Stimulated activated naive CD4-positive, alpha-beta T cell (primary cell): ENCODE measurements around the gene EML6.
"Not testable (repeated sequence)": the region's sequence is repeated elsewhere in the genome, so short reads cannot be mapped to it uniquely, and the experiment has no call there.

Experiments
- DNase-seq, 6 experiments: peaks; one replicate each; lab custom pipeline; 2025; lab: John Stamatoyannopoulos, UW

EML6 gene

GRCh38 chr2:54723131-54723995 is at the start of gene EML6:
Gene EML6, plus strand, starts transcription at chr2:54723662. Its CDS starts 1,400 bp downstream, at chr2:54725062.
- peak; percentile 95 to 98 (median 96) for DNase-seq

- no peak for DNase-seq
These were observed 48.2 kb upstream of the EML6 start for GRCh38 chr2:54675281-54675680.

- DNase-seq, result no peak
These were observed 47.7 kb upstream of the EML6 start for GRCh38 chr2:54675738-54676137.

- no peak for DNase-seq
These were observed 46.8 kb upstream of the EML6 start for GRCh38 chr2:54676656-54677055.

DNA sequence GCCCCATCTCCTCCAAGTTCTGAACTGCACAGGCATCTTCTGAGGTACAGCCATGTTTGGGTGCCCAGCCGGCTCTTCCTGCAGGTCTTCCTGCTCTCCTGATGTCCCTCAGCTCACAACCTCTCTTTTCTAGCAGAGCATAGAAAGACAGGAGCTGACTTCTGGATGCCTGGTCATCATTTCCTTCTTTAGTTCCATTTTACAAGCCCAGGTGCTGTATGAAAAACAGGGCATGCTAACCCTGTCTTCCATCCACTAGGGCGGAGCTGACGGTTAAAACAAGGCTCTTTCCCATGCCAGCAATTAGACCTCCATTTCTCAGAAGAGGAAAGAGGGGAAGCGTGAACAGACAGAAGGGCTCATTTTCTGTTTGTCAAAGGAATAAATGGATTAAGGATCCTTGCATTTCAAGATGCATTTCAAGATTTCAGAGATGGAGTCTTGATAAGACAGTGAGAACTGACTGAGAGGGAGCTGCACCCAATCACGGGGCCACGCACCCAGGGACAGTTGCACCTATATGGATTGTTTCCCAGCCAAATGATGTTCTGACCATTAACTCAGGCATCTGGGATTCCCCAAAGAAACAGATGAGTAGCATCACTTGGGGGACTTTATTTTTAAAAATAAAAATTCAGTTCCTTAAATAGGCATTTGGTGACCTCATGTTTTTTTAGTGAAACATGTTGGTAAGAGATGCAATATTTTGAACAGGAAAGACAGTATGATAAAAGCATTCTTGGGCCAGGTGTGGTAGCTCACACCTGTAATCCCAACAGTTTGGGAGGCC is 45.8 kb upstream of the EML6 start:
- DNase-seq, result no peak

GRCh38 chr2:54678719-54679118 is 44.7 kb upstream of the EML6 start:
- no peak for DNase-seq

DNA sequence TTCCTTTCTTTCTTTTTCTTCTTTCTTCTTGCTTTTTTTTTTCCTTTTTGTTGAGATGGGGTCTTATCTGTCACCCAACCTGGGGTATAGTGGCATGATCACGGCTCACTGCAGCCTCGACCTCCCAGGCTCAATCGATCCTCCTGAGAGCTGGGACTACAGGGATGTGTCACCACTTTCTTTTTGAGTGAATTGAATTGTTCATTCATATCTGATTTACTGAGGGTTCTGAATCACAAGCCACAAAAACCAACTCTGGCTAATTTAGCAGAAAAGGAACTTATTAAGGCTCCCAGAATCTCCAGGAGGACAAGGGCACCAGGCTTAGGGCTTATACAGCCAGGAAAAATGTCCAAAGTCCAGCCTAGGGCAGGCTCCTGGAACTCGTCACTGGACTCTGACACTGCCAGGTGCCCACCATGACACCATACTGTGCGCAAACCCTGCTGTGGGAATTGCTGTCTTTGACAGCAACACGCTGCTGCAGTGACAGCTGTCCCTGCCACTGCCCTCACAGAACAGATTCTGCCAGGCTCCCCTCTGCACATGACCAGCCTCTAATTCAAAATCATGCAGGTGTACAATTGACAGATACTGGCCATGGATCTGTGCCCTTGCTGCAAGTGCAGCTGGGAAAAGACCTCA is 42.9 kb upstream of the EML6 start:
- no peak for DNase-seq

- DNase-seq, result no peak
These were observed 42.0 kb upstream of the EML6 start for GRCh38 chr2:54681416-54681815.

- DNase-seq, result no peak
These were observed 39.9 kb upstream of the EML6 start for GRCh38 chr2:54683596-54683995.

DNA sequence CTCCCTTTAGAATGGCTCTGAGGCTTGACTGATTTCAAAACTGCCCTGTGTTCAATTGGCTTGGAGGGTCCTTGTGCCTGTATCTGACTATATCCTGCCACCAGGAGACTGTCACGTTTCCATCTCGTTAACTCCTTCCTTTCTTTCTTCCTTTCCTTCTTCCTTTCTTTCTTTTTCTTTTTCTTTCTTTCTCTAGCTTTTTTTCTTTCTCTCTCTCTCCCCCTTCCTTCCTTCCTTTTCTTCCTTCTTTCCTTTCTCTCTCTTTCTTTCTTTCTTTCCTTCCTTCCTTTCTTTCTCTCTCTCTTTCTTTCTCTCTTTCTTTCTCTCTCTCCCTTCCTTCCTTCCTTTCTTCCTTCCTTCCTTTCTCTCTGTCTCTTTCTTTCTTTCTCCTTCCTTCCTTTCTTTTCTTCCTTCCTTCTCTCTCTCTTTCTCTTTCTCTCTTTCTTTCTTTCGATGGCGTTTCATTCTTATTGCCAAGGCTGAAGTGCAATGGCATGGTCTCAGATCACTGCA is 38.1 kb upstream of the EML6 start:
- DNase-seq, result no peak

DNA sequence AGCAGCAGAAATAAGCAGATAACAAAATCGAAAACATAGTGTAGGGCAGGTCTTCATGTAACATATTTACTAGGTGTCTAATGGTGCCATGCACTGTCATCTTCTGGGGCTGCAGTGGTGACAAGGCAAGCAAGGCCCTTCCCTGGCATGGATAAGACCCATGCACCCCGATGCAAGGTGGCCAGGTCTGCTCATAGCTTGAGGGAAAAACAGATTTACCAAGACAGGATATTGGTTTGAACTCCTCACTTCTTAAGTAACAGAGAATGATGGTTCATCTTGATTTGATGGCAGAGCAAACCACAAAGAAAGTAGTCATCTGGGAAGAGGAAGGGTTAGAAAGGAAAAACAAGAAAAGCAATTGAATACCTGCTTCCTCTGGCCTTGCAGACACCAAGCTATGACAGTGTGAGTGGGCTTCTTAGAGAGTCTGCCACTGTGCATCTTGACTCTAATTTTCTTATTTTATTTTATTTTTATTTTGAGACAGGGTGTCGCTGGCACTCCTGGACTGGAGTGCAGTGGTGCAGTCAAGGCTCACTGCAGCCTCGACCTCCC is 35.8 kb upstream of the EML6 start:
- no peak for DNase-seq

DNA sequence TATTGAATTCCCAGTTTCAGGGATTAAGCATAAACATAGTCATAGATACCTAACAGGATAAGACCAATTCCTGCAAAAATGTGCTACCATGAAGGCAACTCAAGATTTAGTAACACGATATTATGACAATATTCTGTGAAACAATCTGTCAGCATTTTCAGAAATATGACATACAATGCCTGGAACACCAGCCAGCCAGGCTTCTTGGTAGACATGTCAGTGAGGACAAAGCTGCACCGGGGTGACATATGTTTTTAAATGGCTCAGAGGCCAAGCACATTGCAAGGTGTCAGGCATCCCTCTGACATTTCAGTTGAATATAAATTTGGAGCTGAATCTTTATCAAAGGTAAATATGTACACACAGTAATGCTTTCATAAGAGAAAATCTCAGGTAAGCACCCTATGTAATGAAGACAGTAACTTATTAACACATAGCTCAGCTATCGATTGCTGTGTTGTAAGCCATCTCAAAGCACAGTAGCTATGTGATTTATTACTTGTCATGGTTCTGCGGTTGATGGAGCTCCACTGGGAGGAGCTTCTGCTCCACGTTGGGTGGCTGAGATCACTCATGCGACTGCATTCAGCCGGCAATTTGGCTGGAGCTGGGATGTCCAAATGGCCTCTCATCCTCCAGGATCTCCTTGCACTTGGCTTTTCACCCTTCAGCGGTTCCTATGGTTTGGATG is 31.9 kb upstream of the EML6 start:
- no peak for DNase-seq

DNA sequence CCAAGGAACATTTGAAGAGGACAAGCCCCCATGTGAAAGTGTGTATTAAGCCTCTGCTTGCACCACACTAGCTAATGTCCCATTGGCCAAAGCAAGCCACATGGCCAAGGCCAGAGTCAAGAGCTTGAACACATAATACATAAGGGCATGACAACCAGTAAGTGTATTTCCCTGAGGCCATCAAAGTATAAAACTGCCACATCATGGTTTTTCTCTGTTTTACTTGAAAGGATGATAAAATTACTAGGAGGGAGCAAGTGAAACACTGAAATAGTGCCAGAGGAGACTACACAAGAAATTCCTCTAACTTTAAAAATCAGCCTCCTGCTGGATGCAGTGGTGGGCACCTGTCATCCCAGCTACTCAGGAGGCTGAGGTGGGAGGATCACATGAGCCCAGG is 30.9 kb upstream of the EML6 start:
- DNase-seq, result no peak

GRCh38 chr2:54695378-54695777 is 28.1 kb upstream of the EML6 start:
- DNase-seq, result no peak

- DNase-seq, result no peak
These were observed 25.5 kb upstream of the EML6 start for GRCh38 chr2:54697934-54698333.

GRCh38 chr2:54698926-54699325 is 24.5 kb upstream of the EML6 start:
- DNase-seq, result not testable (repeated sequence)

DNA sequence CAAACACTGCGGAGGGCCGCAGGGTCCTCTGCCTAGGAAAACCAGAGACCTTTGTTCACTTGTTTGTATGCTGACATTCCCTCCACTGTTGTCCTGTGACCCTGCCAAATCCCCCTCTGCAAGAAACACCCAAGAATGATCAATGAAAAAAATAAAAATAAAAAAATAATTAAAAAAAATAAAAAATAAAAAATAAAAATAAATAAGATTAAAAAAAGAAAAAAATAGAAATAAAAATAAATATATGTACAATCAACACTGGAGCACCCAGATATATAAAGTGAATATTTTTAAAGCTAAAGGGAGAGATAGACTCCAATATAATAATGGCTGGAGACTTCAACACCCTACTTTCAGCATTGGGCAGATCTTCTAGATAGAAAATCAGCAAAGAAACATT is 23.8 kb upstream of the EML6 start:
- no peak for DNase-seq

DNA sequence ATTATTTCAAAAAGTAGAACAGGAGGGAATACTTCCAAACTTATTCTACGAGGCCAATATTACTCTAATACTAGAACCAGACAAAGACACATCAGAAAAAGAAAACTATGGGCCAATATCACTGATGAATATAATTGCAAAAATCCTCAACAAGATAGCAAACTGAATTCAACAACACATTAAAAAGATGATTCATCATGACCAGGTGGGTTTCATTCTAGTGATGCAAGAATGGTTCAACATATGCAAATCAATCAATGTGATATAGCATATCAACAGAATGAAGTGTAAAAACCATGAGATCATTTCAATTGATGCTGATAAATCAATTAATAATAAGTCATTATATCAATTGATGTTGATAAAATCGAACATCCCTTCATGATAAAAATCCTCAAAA is 22.4 kb upstream of the EML6 start:
- DNase-seq, result no peak

DNA sequence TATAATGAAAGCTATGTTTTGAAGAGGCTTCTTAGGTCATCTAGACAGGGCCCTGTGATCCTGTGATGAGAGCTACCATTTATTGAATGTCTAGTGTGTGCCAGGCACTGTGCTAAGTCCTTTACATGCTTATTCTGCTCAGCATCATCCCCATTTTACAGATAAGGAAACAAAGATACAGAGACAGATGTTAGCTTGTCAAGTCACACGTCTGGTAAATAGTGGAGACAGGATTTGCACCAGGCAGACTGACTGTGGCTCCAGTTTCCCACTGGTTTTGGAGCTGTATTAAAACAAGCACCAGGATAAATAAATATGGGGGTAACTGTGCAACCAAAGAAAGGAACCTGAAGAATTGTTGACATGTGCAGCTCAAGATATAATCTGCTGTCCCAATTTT is 19.2 kb upstream of the EML6 start:
- no peak for DNase-seq

- peak in 3 of 6 experiments; percentile 17 to 70 (median 63) for DNase-seq
These were observed 18.5 kb upstream of the EML6 start for GRCh38 chr2:54704688-54705605.
